ENCODE results near the gene PIF1.
"Not testable (repeated sequence)": the region's sequence is repeated elsewhere in the genome, so short reads cannot be mapped to it uniquely, and the experiment has no call there.

PIF1 gene

GRCh38 chr15:64824929-64825430 is 467 bp downstream of the PIF1 start:
- DNase-seq (ENCODE audit: extremely low read depth, low read depth), result no peak
- TF ChIP-seq, protein P1, sequence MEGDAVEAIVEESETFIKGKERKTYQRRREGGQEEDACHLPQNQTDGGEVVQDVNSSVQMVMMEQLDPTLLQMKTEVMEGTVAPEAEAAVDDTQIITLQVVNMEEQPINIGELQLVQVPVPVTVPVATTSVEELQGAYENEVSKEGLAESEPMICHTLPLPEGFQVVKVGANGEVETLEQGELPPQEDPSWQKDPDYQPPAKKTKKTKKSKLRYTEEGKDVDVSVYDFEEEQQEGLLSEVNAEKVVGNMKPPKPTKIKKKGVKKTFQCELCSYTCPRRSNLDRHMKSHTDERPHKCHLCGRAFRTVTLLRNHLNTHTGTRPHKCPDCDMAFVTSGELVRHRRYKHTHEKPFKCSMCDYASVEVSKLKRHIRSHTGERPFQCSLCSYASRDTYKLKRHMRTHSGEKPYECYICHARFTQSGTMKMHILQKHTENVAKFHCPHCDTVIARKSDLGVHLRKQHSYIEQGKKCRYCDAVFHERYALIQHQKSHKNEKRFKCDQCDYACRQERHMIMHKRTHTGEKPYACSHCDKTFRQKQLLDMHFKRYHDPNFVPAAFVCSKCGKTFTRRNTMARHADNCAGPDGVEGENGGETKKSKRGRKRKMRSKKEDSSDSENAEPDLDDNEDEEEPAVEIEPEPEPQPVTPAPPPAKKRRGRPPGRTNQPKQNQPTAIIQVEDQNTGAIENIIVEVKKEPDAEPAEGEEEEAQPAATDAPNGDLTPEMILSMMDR (IDR thresholded peaks at IDR 0.05; ENCODE audit: low read depth, low read length), result no peak

GRCh38 chr15:64816452-64816851 is 9.0 kb downstream of the PIF1 start:
- DNase-seq (ENCODE audit: extremely low read depth, low read depth), result no peak
- TF ChIP-seq, protein P1 (IDR thresholded peaks at IDR 0.05; ENCODE audit: low read depth, low read length), result no peak

DNA sequence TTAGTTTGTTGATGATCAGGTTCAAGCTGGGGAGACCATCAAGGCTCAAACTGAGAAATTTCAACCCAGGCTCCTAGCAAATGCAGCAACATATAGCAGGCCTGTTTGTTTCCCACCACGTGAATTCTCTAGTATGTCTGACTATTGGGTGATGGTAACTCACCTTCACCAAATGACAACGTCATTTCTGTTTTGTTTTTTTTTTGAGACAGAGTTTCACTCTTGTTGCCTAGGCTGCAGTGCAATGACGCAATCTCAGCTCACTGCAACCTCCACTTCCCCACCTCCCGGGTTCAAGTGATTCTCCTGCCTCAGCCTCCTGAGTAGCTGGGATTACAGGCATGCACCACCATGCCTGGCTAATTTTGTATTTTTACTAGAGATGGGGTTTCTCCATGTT is 10.5 kb downstream of the PIF1 start:
- not testable (repeated sequence) for DNase-seq (ENCODE audit: extremely low read depth, low read depth)

DNA sequence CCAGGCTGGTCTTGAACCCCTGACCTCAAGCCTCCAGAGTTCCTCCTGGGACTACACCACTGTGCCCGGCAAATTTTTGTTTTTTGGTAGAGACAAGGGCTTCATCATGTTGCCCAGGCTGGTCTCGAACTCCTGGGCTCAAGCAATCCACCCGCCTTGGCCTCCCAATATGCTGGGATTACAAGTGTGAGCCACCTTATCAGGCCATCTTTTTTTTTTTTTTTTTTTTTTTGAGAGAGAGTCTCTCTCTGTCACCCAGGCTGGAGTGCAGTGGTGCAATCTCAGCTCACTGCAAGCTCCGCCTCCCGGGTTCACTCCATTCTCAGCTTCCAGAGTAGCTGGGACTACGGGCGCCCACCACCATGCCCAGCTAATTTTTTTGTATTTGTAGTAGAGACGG is 11.2 kb downstream of the PIF1 start:
- not testable (repeated sequence) for DNase-seq (ENCODE audit: extremely low read depth, low read depth)

GRCh38 chr15:64813075-64813474 is 12.4 kb downstream of the PIF1 start:
- no peak for DNase-seq (ENCODE audit: extremely low read depth, low read depth)
- TF ChIP-seq, protein P1 (IDR thresholded peaks at IDR 0.05; ENCODE audit: low read depth, low read length), result no peak

GRCh38 chr15:64810497-64811326 is 14.7 kb downstream of the PIF1 start:
- TF ChIP-seq, protein P1 (IDR thresholded peaks at IDR 0.05; ENCODE audit: low read depth, low read length), result no peak
- no peak for DNase-seq (ENCODE audit: extremely low read depth, low read depth)

GRCh38 chr15:64809649-64810496 is 15.6 kb downstream of the PIF1 start:
- TF ChIP-seq, protein P1 (IDR thresholded peaks at IDR 0.05; ENCODE audit: low read depth, low read length), result peak; percentile 97
- peak; percentile 25 for DNase-seq (ENCODE audit: extremely low read depth, low read depth)

- TF ChIP-seq, protein P1 (IDR thresholded peaks at IDR 0.05; ENCODE audit: low read depth, low read length), result no peak
- DNase-seq (ENCODE audit: extremely low read depth, low read depth), result no peak
Measured at GRCh38 chr15:64808785-64809453, 16.5 kb downstream of the PIF1 start.

All from AG09319 (cell line).